MG63 (cell line): ENCODE measurements around the gene SLC25A52. TPM values are rescaled to one million over a fixed set of nuclear protein-coding genes. Genes with fewer than 3 reads are reported as not detected.
A peak's percentile ranks its signal among the peaks of the same experiment; 100 is the strongest.
"Not testable (repeated sequence)": the region's sequence is repeated elsewhere in the genome, so short reads cannot be mapped to it uniquely, and the experiment has no call there.

Experiments
- DNase-seq: peaks from one replicate; pipeline ENCODE4 v3.0.0-alpha.2; 2020
- H3K27me3 ChIP-seq: fragments of 250-450 bp; sonication (Bioruptor Pico); 2 replicates; pipeline ENCODE4 v1.5.1; 2020; ENCODE audit warnings: mild to moderate bottlenecking, moderate library complexity
- H3K36me3 ChIP-seq: fragments of 250-450 bp; sonication (Bioruptor Pico); 2 replicates; pipeline ENCODE4 v1.5.1; 2020; ENCODE audit warnings: mild to moderate bottlenecking, moderate library complexity
- H3K4me3 ChIP-seq: fragments of 250-450 bp; sonication (Bioruptor Pico); 2 replicates; pipeline ENCODE4 v1.5.1; 2020; ENCODE audit warnings: mild to moderate bottlenecking, moderate library complexity
- H3K9me3 ChIP-seq: fragments of 250-450 bp; sonication (Bioruptor Pico); 2 replicates; pipeline ENCODE4 v1.5.1; 2020; ENCODE audit warnings: mild to moderate bottlenecking, moderate library complexity
- total RNA-seq: library from RNA; depleted of rRNA; stranded (reverse); fragments of >200 nt; shearing (Covaris generic); gene quantifications from 2 replicates; pipeline ENCODE4 v1.2.3, GENCODE V29; 2014; ENCODE audit warnings: low replicate concordance

Gene SLC25A52
- total RNA-seq, 1 experiment from 2014 or later, result not detected

GRCh38 chr18:31750273-31750672 lies 10.4 kb downstream of the SLC25A52 start:
- H3K9me3 ChIP-seq, result no peaks in the 10 kb centered on the region
- no peaks in the 10 kb centered on the region for H3K36me3 ChIP-seq
- DNase-seq, result no peak
- no peaks in the 10 kb centered on the region for H3K27me3 ChIP-seq
- H3K4me3 ChIP-seq, result no peak overlapping the region

GRCh38 chr18:31746396-31746795 lies 14.3 kb downstream of the SLC25A52 start:
- H3K27me3 ChIP-seq, result no peaks in the 10 kb centered on the region
- no peak for DNase-seq
- no peaks in the 10 kb centered on the region for H3K36me3 ChIP-seq
- no peaks in the 10 kb centered on the region for H3K9me3 ChIP-seq
- no peak overlapping the region for H3K4me3 ChIP-seq

GRCh38 chr18:31744321-31745067 lies 16.2 kb downstream of the SLC25A52 start:
- no peaks in the 10 kb centered on the region for H3K9me3 ChIP-seq
- no peaks in the 10 kb centered on the region for H3K27me3 ChIP-seq
- no peak overlapping the region for H3K4me3 ChIP-seq
- no peak for DNase-seq
- H3K36me3 ChIP-seq, result no peaks in the 10 kb centered on the region

GRCh38 chr18:31743600-31743999 lies 17.1 kb downstream of the SLC25A52 start:
- H3K4me3 ChIP-seq, H3K36me3 ChIP-seq, H3K27me3 ChIP-seq, H3K9me3 ChIP-seq, DNase-seq: not testable (repeated sequence)

GRCh38 chr18:31741097-31741735 lies 19.5 kb downstream of the SLC25A52 start:
- no peak for DNase-seq
- no peaks in the 10 kb centered on the region for H3K36me3 ChIP-seq
- no peaks in the 10 kb centered on the region for H3K27me3 ChIP-seq
- H3K4me3 ChIP-seq, result no peak overlapping the region
- H3K9me3 ChIP-seq, result no peaks in the 10 kb centered on the region

- no peaks in the 10 kb centered on the region for H3K27me3 ChIP-seq
Measured at GRCh38 chr18:31740180-31740579, 20.5 kb downstream of the SLC25A52 start.

GRCh38 chr18:31739651-31740050 lies 21.0 kb downstream of the SLC25A52 start:
- no peaks in the 10 kb centered on the region for H3K9me3 ChIP-seq
- H3K36me3 ChIP-seq, result no peaks in the 10 kb centered on the region
- no peak overlapping the region for H3K4me3 ChIP-seq
- DNase-seq, result no peak
- no peaks in the 10 kb centered on the region for H3K27me3 ChIP-seq

More at GRCh38 chr18:31740180-31740579, 20.5 kb downstream of the SLC25A52 start:
- Histone ChIP-seq H3K36me3 (no peaks in the 10 kb centered on the region), H3K9me3 (no peaks in the 10 kb centered on the region), H3K4me3 (no peak overlapping the region)
- DNase-seq, result no peak

GRCh38 chr18:31738460-31739407 lies 21.9 kb downstream of the SLC25A52 start:
- H3K27me3 ChIP-seq, result no peaks in the 10 kb centered on the region
- H3K4me3 ChIP-seq, result no peak overlapping the region
- no peaks in the 10 kb centered on the region for H3K9me3 ChIP-seq
- no peaks in the 10 kb centered on the region for H3K36me3 ChIP-seq
- DNase-seq, result no peak

- Histone ChIP-seq H3K9me3 (no peaks in the 10 kb centered on the region), H3K36me3 (no peaks in the 10 kb centered on the region), H3K27me3 (no peaks in the 10 kb centered on the region), H3K4me3 (no peak overlapping the region)
- DNase-seq, result no peak
Measured at GRCh38 chr18:31736630-31737029, 24.1 kb downstream of the SLC25A52 start.

- no peak for DNase-seq
- H3K4me3 ChIP-seq, result no peak overlapping the region
- no peaks in the 10 kb centered on the region for H3K9me3 ChIP-seq
- H3K36me3 ChIP-seq, result no peaks in the 10 kb centered on the region
- no peaks in the 10 kb centered on the region for H3K27me3 ChIP-seq
Measured at GRCh38 chr18:31731628-31732027, 29.1 kb downstream of the SLC25A52 start.

- H3K27me3 ChIP-seq, H3K9me3 ChIP-seq, H3K36me3 ChIP-seq, H3K4me3 ChIP-seq, DNase-seq: not testable (repeated sequence)
Measured at GRCh38 chr18:31729196-31729595, 31.5 kb downstream of the SLC25A52 start.

- H3K4me3 ChIP-seq, result peak overlapping the region; percentile 36
- no peaks in the 10 kb centered on the region for H3K36me3 ChIP-seq
- no peaks in the 10 kb centered on the region for H3K27me3 ChIP-seq
- peak; percentile 9 for DNase-seq
- H3K9me3 ChIP-seq, result no peaks in the 10 kb centered on the region; the same call in 1 of the 2 replicates
Measured at GRCh38 chr18:31723990-31724711, 36.5 kb downstream of the SLC25A52 start.

GRCh38 chr18:31723639-31723989 lies 37.1 kb downstream of the SLC25A52 start:
- H3K4me3 ChIP-seq, result no peak overlapping the region; the same call in 1 of the 2 replicates

GRCh38 chr18:31722369-31722957 lies 38.2 kb downstream of the SLC25A52 start:
- Histone ChIP-seq H3K36me3 (no peaks in the 10 kb centered on the region), H3K27me3 (no peaks in the 10 kb centered on the region)

More at GRCh38 chr18:31723639-31723989, 37.1 kb downstream of the SLC25A52 start:
- Histone ChIP-seq H3K36me3 (no peaks in the 10 kb centered on the region), H3K27me3 (no peaks in the 10 kb centered on the region), H3K9me3 (no peaks in the 10 kb centered on the region; the same call in 1 of the 2 replicates)
- no peak for DNase-seq

GRCh38 chr18:31721601-31722000 lies 39.1 kb downstream of the SLC25A52 start:
- no peaks in the 10 kb centered on the region for H3K36me3 ChIP-seq
- no peak overlapping the region for H3K4me3 ChIP-seq
- H3K9me3 ChIP-seq, result no peaks in the 10 kb centered on the region; the same call in 1 of the 2 replicates
- H3K27me3 ChIP-seq, result no peaks in the 10 kb centered on the region
- DNase-seq, result no peak

More at GRCh38 chr18:31722369-31722957, 38.2 kb downstream of the SLC25A52 start:
- Histone ChIP-seq H3K9me3 (no peaks in the 10 kb centered on the region; the same call in 1 of the 2 replicates), H3K4me3 (no peak overlapping the region)
- peak; percentile 53 for DNase-seq

- H3K36me3 ChIP-seq, result no peaks in the 10 kb centered on the region
- H3K27me3 ChIP-seq, result no peaks in the 10 kb centered on the region
- no peak for DNase-seq
- H3K9me3 ChIP-seq, result no peaks in the 10 kb centered on the region; the same call in 1 of the 2 replicates
- H3K4me3 ChIP-seq, result no peak overlapping the region
Measured at GRCh38 chr18:31720867-31721266, 39.8 kb downstream of the SLC25A52 start.
